Progenitor cell of endocrine pancreas (in vitro differentiated cells): ENCODE results near the gene ZNF608. TPM values are rescaled to one million over a fixed set of nuclear protein-coding genes. Genes with fewer than 3 reads are reported as not detected.
A peak's percentile ranks its signal among the peaks of the same experiment; 100 is the strongest.

Experiments used
- DNase-seq: peaks from one replicate; pipeline ENCODE4 v3.0.0; 2021; ENCODE audit warnings: low spot score; ENCODE audit not compliant: unreplicated experiment
- H3K27ac Mint-ChIP-seq: 2 replicates; pipeline ENCODE4 v1.8.0; 2021; ENCODE audit warnings: mild to moderate bottlenecking, moderate library complexity, mixed read lengths
- H3K27me3 Mint-ChIP-seq: 2 replicates; pipeline ENCODE4 v1.8.0; 2021; ENCODE audit warnings: mixed read lengths
- H3K36me3 Mint-ChIP-seq: 2 replicates; pipeline ENCODE4 v1.8.0; 2022; ENCODE audit warnings: mixed read lengths; ENCODE audit not compliant: insufficient read depth
- H3K4me1 Mint-ChIP-seq: 2 replicates; pipeline ENCODE4 v1.8.0; 2021; ENCODE audit warnings: low read depth, mixed read lengths
- H3K4me3 Mint-ChIP-seq: 2 replicates; pipeline ENCODE4 v1.8.0; 2021; ENCODE audit warnings: low read depth, mild to moderate bottlenecking, moderate library complexity, mixed read lengths
- H3K9me3 Mint-ChIP-seq: 2 replicates; pipeline ENCODE4 v1.8.0; 2021; ENCODE audit warnings: low read depth, mixed read lengths
- CTCF ChIP-seq: fragments of 200-600 bp; sonication (generic); IDR thresholded peaks from one replicate; pipeline ENCODE4 v1.5.0; 2021; ENCODE audit warnings: antibody characterized with exemption, mild to moderate bottlenecking; ENCODE audit not compliant: unreplicated experiment
- total RNA-seq: library from RNA; stranded (reverse); gene quantifications from 2 replicates; pipeline ENCODE4 v1.2.1, GENCODE V29; 2021

The ZNF608 gene
- total RNA-seq, 1 donor from 2014 or later = 148 TPM

- DNase-seq = no peak
- no peaks in the 10 kb centered on the region for H3K27me3 Mint-ChIP-seq
- H3K36me3 Mint-ChIP-seq = peaks cover 6% of the 10 kb centered on the region
- H3K4me1 Mint-ChIP-seq = peaks cover 90% of the 10 kb centered on the region
- peak overlapping the region; percentile 19 for H3K4me3 Mint-ChIP-seq
- H3K9me3 Mint-ChIP-seq = no peaks in the 10 kb centered on the region
- TF ChIP-seq CTCF = no peak
- peak overlapping the region; percentile 94 for H3K27ac Mint-ChIP-seq
Measured at GRCh38 chr5:124705577-124705976, 40.9 kb downstream of the ZNF608 start.

GRCh38 chr5:124704594-124705284 is 41.7 kb downstream of the ZNF608 start:
- Mint-ChIP-seq H3K36me3 (peaks cover 13% of the 10 kb centered on the region), H3K9me3 (no peaks in the 10 kb centered on the region), H3K4me3 (no peak overlapping the region), H3K27ac (peak overlapping the region; percentile 83), H3K27me3 (no peaks in the 10 kb centered on the region), H3K4me1 (peaks cover 90% of the 10 kb centered on the region)
- no peak for TF ChIP-seq CTCF
- no peak for DNase-seq

- Mint-ChIP-seq H3K36me3 (peaks cover 17% of the 10 kb centered on the region), H3K4me1 (peaks cover 90% of the 10 kb centered on the region), H3K27ac (peak overlapping the region; percentile 25), H3K9me3 (no peaks in the 10 kb centered on the region), H3K27me3 (no peaks in the 10 kb centered on the region), H3K4me3 (peak overlapping the region; percentile 27)
- DNase-seq = no peak
- no peak for TF ChIP-seq CTCF
Measured at GRCh38 chr5:124703995-124704394, 42.4 kb downstream of the ZNF608 start.

GRCh38 chr5:124702525-124702924 is 43.9 kb downstream of the ZNF608 start:
- peaks cover 94% of the 10 kb centered on the region for H3K4me1 Mint-ChIP-seq
- DNase-seq = no peak
- TF ChIP-seq CTCF = no peak
- H3K27me3 Mint-ChIP-seq = no peaks in the 10 kb centered on the region
- peak overlapping the region; percentile 22 for H3K4me3 Mint-ChIP-seq
- no peaks in the 10 kb centered on the region for H3K9me3 Mint-ChIP-seq
- H3K36me3 Mint-ChIP-seq = peaks cover 18% of the 10 kb centered on the region
- H3K27ac Mint-ChIP-seq = peak overlapping the region; percentile 85

- no peak for TF ChIP-seq CTCF
Measured at GRCh38 chr5:124701873-124702425, 44.5 kb downstream of the ZNF608 start.

More at GRCh38 chr5:124701873-124702425, 44.5 kb downstream of the ZNF608 start:
- Mint-ChIP-seq H3K9me3 (no peaks in the 10 kb centered on the region), H3K36me3 (peaks cover 18% of the 10 kb centered on the region), H3K4me3 (no peak overlapping the region), H3K4me1 (peaks cover 92% of the 10 kb centered on the region), H3K27ac (peak overlapping the region; percentile 85), H3K27me3 (no peaks in the 10 kb centered on the region)
- DNase-seq = no peak
